ENCODE measurements around the gene SEZ6. TPM values are rescaled to one million over a fixed set of nuclear protein-coding genes. Genes with fewer than 3 reads are reported as not detected.

SEZ6 gene
- total and polyA plus RNA-seq, 7 donors, result 0.36 to 0.99 (median 0.54) TPM; not detected in 3

DNA sequence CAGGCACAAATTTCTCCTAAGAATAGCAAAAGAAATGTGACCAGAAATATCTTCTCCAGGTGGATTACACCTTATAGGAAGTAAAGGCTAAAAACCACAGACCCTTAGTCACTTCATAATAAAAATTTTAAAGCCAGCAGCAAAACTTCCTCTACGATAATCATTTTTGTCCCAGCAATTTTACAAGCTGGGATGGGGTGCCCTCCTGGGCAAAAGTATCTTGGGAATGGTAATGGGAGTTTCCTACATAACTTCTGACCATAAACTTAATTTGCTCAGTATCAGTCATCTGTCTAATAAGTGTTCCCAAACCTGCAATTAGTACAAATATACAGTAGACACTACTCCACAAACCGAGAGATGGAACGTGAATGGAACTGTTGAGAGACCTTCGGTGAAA, 57.5 kb downstream of the SEZ6 start:
- Histone ChIP-seq H3K36me3 (no peaks in the 10 kb centered on the region), H3K4me1 (peaks cover 0 to 59% (median 48%) of the 10 kb centered on the region in 4 donors), H3K27me3 (no peaks in the 10 kb centered on the region), H3K4me3 (peak overlapping the region in 3 of 4 donors; percentile 95 to 96 (median 95)), H3K9me3 (no peaks in the 10 kb centered on the region), H3K27ac (peak overlapping the region; percentile 94 to 99 (median 98))
- intact Hi-C loops (cut with DNase I), result loop anchor here (5.0 kb wide), 1 partner anchor 136 kb away; no protein-coding TSS in a partner anchor
- DNase-seq, result no peak
- WGBS, 2 donors, result 7 to 16% methylated on average over 4 of the region's 4 CpGs
- no peak for TF ChIP-seq POLR2AphosphoS5 (IDR thresholded peaks at IDR 0.05)
- TF ChIP-seq POLR2A (IDR thresholded peaks at IDR 0.05), result no peak
- TF ChIP-seq EP300 (IDR thresholded peaks at IDR 0.05), result no peak
- TF ChIP-seq, protein P1, sequence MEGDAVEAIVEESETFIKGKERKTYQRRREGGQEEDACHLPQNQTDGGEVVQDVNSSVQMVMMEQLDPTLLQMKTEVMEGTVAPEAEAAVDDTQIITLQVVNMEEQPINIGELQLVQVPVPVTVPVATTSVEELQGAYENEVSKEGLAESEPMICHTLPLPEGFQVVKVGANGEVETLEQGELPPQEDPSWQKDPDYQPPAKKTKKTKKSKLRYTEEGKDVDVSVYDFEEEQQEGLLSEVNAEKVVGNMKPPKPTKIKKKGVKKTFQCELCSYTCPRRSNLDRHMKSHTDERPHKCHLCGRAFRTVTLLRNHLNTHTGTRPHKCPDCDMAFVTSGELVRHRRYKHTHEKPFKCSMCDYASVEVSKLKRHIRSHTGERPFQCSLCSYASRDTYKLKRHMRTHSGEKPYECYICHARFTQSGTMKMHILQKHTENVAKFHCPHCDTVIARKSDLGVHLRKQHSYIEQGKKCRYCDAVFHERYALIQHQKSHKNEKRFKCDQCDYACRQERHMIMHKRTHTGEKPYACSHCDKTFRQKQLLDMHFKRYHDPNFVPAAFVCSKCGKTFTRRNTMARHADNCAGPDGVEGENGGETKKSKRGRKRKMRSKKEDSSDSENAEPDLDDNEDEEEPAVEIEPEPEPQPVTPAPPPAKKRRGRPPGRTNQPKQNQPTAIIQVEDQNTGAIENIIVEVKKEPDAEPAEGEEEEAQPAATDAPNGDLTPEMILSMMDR (IDR thresholded peaks at IDR 0.05), result no peak

DNA sequence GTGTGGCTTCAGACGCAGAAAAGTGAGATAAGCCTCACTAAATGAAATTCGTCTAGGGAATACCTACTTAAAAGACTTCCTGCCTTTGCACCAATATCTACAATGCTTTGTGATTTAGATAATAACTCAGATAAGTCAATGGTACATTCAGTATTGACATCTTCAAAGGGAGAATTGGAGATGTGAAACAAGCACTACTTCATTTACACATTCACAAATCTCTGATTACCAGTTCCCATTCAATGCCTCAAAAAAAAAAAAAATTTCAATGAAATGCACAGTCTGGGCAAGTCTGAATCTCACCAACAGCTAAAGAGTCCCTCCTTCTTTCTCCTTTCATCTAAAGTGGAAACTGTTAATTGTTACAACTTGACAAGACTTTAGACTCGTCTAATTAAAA, 58.2 kb downstream of the SEZ6 start:
- Histone ChIP-seq H3K27ac (peak overlapping the region; percentile 94 to 99 (median 98)), H3K27me3 (no peaks in the 10 kb centered on the region), H3K4me3 (no peak overlapping the region), H3K36me3 (no peaks in the 10 kb centered on the region), H3K9me3 (no peaks in the 10 kb centered on the region), H3K4me1 (peaks cover 0 to 52% (median 48%) of the 10 kb centered on the region in 4 donors)
- 35 to 47% methylated on average over 3 of the region's 3 CpGs for WGBS, 2 donors
- no peak for TF ChIP-seq POLR2AphosphoS5 (IDR thresholded peaks at IDR 0.05)
- TF ChIP-seq POLR2A (IDR thresholded peaks at IDR 0.05), result no peak
- TF ChIP-seq, protein P1 (IDR thresholded peaks at IDR 0.05), result no peak
- no peak for TF ChIP-seq EP300 (IDR thresholded peaks at IDR 0.05)
- intact Hi-C loops (cut with DNase I), result loop anchor here (5.0 kb wide), 1 partner anchor 135 kb away; no protein-coding TSS in a partner anchor
- no peak for DNase-seq

DNA sequence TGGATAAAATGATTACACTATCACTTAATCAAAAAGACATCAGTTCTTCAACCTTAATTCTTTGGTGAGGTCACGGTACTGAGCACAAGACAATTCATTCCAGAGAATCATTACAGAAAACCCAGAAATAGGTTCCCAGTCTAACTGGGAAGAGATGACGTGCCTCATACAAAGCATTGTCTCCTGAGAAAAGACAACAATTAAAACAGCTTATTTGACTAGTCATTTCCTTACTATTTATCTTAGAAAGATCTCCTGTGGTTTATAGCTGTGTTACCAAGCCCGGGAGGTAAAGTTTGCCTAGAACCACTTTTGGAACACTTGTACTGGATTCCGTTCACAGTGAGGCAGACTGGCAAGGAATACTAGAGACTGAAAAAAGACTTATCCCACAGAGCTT, 59.6 kb downstream of the SEZ6 start:
- Histone ChIP-seq H3K36me3 (no peaks in the 10 kb centered on the region), H3K27ac (peak overlapping the region; percentile 8 to 99 (median 73)), H3K4me3 (no peak overlapping the region), H3K9me3 (no peaks in the 10 kb centered on the region), H3K27me3 (no peaks in the 10 kb centered on the region), H3K4me1 (peaks cover 0 to 63% (median 56%) of the 10 kb centered on the region in 4 donors)
- WGBS, 2 donors, result 43 to 57% methylated on average over 4 of the region's 4 CpGs
- intact Hi-C loops (cut with DNase I), result loop anchor here (5.0 kb wide), 1 partner anchor 134 kb away; no protein-coding TSS in a partner anchor
- TF ChIP-seq, protein P1 (IDR thresholded peaks at IDR 0.05), result no peak
- TF ChIP-seq POLR2AphosphoS5 (IDR thresholded peaks at IDR 0.05) (no peak), POLR2A (IDR thresholded peaks at IDR 0.05) (no peak), EP300 (IDR thresholded peaks at IDR 0.05) (no peak)
- no peak for DNase-seq

DNA sequence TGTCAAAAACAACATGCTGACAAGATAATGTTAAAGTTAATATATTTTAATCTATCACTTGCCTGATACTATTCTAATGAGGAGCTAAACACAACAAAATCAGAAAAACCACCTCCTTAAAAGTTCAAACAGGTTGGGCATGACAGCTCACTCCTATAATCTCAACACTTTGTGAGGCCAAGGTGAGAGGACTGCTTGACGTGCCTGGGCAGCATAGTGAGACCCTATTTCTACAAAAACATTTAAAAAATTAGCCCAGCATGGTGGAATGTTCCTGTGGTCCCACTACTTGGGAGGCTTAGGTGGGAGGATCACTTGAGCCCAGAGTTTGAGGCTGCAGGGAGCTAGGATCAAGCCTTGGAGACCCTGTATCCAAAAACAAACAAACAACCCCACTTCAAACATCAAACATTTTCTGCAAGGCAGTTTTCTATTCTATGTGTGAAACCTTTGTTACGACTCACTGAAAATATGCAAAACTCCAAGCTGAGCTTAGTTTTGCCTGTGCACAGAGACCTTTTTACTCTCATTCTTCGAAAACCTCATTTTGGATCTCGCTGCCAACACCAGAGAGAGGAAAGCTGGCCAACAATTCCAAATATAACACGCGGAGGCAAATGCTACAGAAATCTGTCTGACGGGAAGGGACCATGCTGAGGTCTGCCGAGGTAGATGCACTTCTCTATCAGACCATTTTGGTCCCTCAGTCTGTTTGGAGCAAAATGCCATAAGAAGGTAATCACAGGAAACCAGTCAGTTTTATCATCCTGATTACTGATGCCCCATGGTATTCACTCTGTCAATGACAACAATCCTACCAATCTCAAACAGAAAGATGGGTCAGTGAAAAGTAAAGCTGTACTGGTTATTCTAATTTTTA, 60.7 kb downstream of the SEZ6 start:
- TF ChIP-seq, protein P1 (IDR thresholded peaks at IDR 0.05), result no peak
- TF ChIP-seq POLR2AphosphoS5 (IDR thresholded peaks at IDR 0.05) (no peak), EP300 (IDR thresholded peaks at IDR 0.05) (no peak), POLR2A (IDR thresholded peaks at IDR 0.05) (no peak)
- intact Hi-C loops (cut with DNase I), result loop anchor here (5.0 kb wide), 1 partner anchor 133 kb away; no protein-coding TSS in a partner anchor
- peaks cover 0 to 74% (median 67%) of the 10 kb centered on the region in 4 donors for H3K4me1 ChIP-seq
- no peaks in the 10 kb centered on the region for H3K9me3 ChIP-seq
- no peak overlapping the region for H3K4me3 ChIP-seq
- H3K27me3 ChIP-seq, result no peaks in the 10 kb centered on the region
- H3K27ac ChIP-seq, result peak overlapping the region; percentile 8 to 99 (median 73)
- 68 to 87% methylated on average over 8 of the region's 8 CpGs for WGBS, 2 donors
- DNase-seq, result no peak
- H3K36me3 ChIP-seq, result no peaks in the 10 kb centered on the region
